ENCODE measurements around the gene C19orf73. TPM values are rescaled to one million over a fixed set of nuclear protein-coding genes. Genes with fewer than 3 reads are reported as not detected.
"Not testable (repeated sequence)": the region's sequence is repeated elsewhere in the genome, so short reads cannot be mapped to it uniquely, and the experiment has no call there.

The C19orf73 gene
- total and polyA plus RNA-seq, 2 donors = 1.6 TPM; not detected in 1

DNA sequence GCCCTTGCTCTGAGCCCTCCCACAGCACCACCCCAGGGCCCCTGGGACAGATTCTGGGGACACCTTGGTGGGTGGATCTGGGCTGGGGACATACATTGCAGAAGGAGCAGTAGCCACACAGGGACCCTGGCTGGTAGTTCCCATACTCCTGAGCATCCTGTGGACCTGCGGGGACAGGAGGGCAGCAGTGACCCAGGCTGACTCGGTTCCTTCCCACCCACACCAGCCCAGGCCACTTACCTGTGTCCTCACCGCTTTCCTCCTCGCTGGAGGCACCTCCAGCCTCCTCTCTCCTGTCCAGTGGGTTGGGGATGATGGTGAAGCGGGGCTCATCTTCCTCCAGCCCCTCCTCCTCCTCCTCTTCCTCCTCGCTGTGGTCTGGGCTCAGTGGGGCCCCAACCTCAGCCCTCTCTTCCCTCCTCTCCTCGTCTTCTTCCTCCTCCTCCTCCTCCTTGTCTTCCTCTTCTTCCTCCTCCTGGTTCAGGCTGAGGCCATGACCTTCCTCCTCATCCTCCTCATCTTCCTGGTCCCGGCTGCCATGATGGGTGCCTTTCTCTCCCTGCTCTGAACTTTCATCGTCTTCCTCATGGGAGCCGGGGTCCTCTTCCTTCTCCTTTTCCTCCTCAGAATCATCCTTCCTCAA, 34.3 kb upstream of the C19orf73 start:
- Histone ChIP-seq H3K4me1 (ENCODE audit: insufficient read depth) (no peaks in the 10 kb centered on the region), H3K4me3 (ENCODE audit: low read depth, low read length) (no peak overlapping the region), H3K36me3 (ENCODE audit: insufficient read depth) (no peaks in the 10 kb centered on the region), H3K27ac (ENCODE audit: low read depth) (no peak overlapping the region)
- DNase-seq (ENCODE audit: extremely low spot score) = no peak
- 93% methylated on average over 10 of the region's 10 CpGs for WGBS

- no peaks in the 10 kb centered on the region for H3K36me3 ChIP-seq (ENCODE audit: insufficient read depth)
- no peaks in the 10 kb centered on the region for H3K4me1 ChIP-seq (ENCODE audit: insufficient read depth)
- 27% methylated on average over 10 of the region's 10 CpGs for WGBS
- no peak overlapping the region for H3K4me3 ChIP-seq (ENCODE audit: low read depth, low read length)
- DNase-seq (ENCODE audit: extremely low spot score) = no peak
- H3K27ac ChIP-seq (ENCODE audit: low read depth) = no peak overlapping the region
Measured at GRCh38 chr19:49152119-49152550, 33.2 kb upstream of the C19orf73 start.

DNA sequence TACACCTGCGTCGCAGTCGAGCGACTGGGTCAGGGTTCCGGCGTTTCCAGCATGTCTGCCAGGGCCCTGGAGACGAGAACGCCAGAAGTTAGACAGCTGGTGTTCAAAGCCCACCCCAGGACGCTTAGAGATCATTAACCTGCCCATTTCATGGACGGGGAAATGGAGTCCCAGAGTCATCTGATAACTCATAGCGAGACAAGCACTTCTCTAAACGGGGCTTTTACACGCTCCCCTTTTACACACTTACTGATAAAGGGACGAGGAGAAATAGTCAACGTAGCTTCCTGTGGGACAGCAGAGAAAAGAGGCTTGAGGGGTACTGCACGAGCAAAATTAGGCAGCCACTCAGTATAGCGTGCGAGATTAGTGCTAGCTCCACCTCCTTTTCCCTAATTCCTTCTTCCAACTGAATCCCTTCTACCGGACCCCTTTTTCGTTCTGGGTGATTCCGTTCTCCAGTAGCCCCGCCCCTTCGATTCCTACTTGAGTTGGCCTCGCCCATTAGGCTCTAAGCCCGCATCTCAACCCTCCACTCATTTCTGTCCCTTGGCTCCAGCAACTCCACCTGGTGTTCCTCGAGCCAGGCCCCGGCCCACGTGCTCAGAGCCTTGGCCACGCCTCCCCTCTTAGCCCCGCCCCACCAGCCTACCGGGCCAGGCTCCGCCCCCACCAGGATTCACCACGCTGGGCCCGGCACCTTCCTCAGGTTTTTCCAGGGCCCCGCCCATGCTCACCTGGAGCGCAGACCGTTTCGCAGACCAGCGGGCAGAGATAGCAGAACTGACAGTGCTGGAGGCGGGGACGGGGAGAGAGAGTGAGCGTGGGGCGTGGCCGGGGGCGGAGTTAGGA, 32.5 kb upstream of the C19orf73 start:
- Histone ChIP-seq H3K4me1 (ENCODE audit: insufficient read depth) (no peaks in the 10 kb centered on the region), H3K36me3 (ENCODE audit: insufficient read depth) (no peaks in the 10 kb centered on the region), H3K27ac (ENCODE audit: low read depth) (no peak overlapping the region), H3K4me3 (ENCODE audit: low read depth, low read length) (no peak overlapping the region)
- no peak for DNase-seq (ENCODE audit: extremely low spot score)
- WGBS = 8% methylated on average over 45 of the region's 45 CpGs

GRCh38 chr19:49150944-49151243, 32.0 kb upstream of the C19orf73 start:
- DNase-seq (ENCODE audit: extremely low spot score) = no peak
- Histone ChIP-seq H3K27ac (ENCODE audit: low read depth) (no peak overlapping the region), H3K4me1 (ENCODE audit: insufficient read depth) (no peaks in the 10 kb centered on the region), H3K36me3 (ENCODE audit: insufficient read depth) (no peaks in the 10 kb centered on the region), H3K4me3 (ENCODE audit: low read depth, low read length) (peak overlapping the region; percentile 53)
- WGBS = 7% methylated on average over 16 of the region's 16 CpGs

DNA sequence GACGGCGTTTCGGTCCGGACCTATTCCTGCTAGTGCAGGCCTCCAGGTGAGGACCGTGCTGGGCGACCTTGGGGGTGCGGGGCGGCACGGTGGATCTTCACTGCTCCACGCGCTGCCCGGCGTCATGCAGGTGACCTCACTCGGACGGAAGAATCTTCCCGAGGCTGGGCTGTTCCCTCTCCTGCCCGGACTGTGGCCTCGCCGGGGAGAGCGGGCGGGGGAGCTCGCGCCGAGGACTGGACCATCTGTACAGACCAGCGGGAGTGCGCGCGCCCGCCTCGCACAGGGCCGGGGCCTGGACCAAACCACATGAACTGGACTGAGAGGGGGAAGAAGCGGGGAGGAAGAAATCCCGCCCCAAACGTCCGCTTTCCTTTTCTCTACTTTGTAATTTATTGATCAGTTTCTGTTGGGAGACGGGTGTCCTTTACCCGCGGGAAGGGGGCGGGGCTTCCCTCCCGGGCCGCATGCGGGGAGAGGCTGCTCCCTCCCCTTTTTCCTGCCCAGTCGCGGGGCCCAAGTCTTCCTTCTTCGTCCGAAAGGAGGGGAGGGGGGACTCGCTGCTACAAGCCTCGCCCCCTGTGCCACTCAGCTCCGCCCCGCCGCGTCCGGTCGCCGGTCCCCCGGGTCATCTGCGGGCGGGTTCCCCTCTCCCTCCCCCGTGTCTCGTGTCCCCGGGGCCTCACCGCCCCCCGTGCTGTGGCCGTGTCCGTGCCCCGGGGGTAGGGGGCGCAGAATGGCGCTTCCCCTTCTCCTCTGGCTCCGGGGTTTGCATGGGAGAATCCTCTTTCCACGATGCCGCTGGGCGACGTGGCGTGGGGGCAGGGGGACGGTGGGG, 31.4 kb upstream of the C19orf73 start:
- peak; percentile 84 for DNase-seq (ENCODE audit: extremely low spot score)
- Histone ChIP-seq H3K36me3 (ENCODE audit: insufficient read depth) (no peaks in the 10 kb centered on the region), H3K4me3 (ENCODE audit: low read depth, low read length) (peak overlapping the region; percentile 53), H3K27ac (ENCODE audit: low read depth) (no peak overlapping the region), H3K4me1 (ENCODE audit: insufficient read depth) (no peaks in the 10 kb centered on the region)
- WGBS = under 1% methylated on average over 75 of the region's 75 CpGs

DNA sequence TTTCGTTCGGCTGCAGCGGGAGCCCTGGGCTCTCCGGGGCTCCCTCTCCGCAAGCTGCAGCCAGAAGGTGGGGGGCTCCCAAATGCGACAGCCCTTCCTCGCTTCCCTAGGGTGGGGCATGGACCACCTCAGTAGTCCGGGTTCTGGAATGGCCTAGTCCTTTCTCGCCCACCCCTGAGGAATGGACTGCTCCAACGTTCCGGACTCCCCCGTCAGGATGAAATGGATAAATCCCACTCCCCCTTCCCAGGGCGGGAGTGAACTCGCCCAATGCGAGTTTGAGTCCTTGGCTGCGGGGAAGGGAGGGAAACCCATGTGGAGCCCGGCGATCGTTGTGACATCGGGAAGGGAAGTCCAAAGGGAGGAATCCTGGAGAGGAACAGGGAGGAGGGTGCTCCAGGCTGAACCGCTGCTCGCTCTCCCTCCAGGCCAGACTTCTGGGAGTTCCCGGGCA, 30.7 kb upstream of the C19orf73 start:
- Histone ChIP-seq H3K4me3 (ENCODE audit: low read depth, low read length) (peak overlapping the region; percentile 53), H3K4me1 (ENCODE audit: insufficient read depth) (no peaks in the 10 kb centered on the region), H3K36me3 (ENCODE audit: insufficient read depth) (no peaks in the 10 kb centered on the region), H3K27ac (ENCODE audit: low read depth) (no peak overlapping the region)
- DNase-seq (ENCODE audit: extremely low spot score) = peak; percentile 76
- under 1% methylated on average over 23 of the region's 23 CpGs for WGBS

DNA sequence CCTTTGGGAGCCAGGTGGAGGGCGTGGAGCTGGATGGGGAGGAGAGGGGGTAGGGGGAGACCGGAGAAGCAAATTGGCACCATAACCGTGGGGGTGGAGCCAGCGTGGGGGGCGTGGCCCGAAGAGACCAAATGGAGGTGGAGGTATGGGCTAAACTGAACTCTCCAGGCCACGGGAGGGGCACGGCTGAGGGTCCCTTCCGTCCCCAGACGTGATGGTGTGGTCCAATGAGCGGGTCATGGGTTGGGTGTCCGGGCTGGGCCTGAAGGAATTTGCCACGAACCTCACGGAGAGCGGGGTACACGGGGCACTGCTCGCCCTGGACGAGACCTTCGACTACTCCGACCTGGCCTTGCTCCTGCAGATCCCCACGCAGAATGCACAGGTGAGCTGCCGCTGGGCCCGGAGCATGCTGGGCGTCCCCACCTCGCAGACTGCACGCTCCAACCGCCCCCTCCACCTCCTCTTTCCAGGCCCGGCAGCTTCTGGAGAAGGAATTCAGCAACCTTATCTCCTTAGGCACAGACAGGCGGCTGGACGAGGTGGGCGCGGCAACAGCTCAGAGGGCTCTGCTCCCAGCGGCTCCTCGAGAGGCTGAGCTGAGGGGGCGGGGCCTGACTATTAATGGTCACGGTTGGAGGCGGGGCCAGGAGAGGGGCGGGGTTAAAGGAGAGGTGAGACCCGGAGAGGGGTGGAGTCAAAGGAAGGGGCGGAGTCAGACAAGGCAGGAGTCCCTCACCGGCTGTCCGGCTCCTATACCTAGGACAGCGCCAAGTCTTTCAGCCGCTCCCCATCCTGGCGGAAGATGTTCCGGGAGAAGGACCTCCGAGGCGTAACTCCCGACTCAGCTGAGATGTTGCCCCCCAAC, 30.1 kb upstream of the C19orf73 start:
- no peaks in the 10 kb centered on the region for H3K4me1 ChIP-seq (ENCODE audit: insufficient read depth)

DNA sequence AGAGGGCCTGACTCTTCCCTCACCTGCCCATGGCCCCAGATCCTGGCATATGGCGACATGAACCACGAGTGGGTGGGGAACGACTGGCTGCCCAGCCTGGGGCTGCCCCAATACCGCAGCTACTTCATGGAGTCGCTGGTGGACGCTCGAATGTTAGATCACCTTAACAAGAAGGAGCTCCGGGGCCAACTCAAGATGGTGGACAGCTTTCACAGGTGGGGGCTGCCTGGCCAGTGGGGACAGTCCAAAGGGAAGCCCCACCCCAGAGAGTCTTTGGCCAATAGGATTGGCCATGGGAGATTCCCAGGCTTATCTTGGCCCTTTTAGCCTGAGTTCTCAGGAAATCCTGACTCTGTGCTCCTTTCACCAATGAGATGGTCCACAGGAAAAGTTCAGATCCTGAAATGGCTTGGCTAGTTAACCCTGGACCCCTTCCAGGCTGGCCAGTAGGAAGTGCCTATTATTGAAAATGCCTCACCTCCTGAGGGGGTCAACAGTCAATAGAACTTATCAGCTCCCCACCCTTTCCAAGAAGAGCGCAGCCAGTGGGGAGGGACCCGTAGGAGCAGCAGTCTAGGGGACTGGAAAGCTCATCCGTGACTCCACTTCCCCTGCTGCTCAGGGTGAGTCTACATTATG, 29.2 kb upstream of the C19orf73 start:
- WGBS = 76% methylated on average over 11 of the region's 11 CpGs
- H3K4me1 ChIP-seq (ENCODE audit: insufficient read depth) = no peaks in the 10 kb centered on the region
- no peaks in the 10 kb centered on the region for H3K36me3 ChIP-seq (ENCODE audit: insufficient read depth)
- no peak overlapping the region for H3K27ac ChIP-seq (ENCODE audit: low read depth)
- no peak overlapping the region for H3K4me3 ChIP-seq (ENCODE audit: low read depth, low read length)
- no peak for DNase-seq (ENCODE audit: extremely low spot score)

More for the DNA sequence above, 30.1 kb upstream of the C19orf73 start:
- Histone ChIP-seq H3K27ac (ENCODE audit: low read depth) (no peak overlapping the region), H3K4me3 (ENCODE audit: low read depth, low read length) (peak overlapping the region; percentile 53), H3K36me3 (ENCODE audit: insufficient read depth) (no peaks in the 10 kb centered on the region)
- 2% methylated on average over 49 of the region's 49 CpGs for WGBS
- peak; percentile 95 for DNase-seq (ENCODE audit: extremely low spot score)

GRCh38 chr19:49146408-49146770, 27.4 kb upstream of the C19orf73 start:
- DNase-seq (ENCODE audit: extremely low spot score); H3K4me1 ChIP-seq (ENCODE audit: insufficient read depth); H3K4me3 ChIP-seq (ENCODE audit: low read depth, low read length); H3K27ac ChIP-seq (ENCODE audit: low read depth); H3K36me3 ChIP-seq (ENCODE audit: insufficient read depth): not testable (repeated sequence)
- 35% methylated on average over 7 of the region's 7 CpGs for WGBS

DNA sequence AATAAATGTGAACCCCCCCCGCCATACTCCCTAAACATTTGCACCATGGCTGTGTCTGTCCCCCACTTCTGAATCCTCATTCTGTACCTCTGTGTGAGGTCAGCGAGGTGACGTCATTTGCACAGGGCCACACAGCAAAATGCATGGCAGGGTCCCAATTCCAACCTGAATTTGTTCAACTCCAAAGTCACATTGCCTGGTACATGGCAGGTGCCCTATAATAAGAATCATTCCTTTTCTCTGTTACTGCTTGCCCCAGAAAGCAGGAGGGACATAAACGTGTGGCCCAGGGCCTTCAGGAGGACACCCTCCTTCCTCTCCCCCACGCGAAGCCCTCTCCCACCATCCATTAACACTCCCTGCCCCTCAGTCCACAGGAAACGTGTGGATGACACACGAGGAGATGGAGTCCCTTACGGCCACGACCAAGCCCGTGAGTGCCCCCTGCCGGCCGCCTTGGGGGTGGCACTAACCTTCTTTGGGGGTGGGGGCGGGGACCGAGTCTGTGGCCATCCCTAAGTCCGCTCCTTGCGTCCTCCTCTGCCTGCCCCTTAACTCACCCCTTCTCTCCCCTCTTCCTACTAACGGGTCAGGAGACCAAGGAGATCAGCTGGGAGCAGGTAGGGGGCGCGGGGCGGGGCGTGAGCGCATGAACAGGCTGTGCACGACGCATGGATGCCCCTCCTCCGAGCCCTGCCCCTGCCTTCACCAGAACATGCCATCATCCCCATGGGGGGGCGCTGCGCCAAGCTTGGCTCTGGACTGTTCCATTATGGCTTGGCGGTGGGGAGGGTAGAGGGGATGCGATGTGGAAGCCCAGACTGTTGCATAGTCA, 26.8 kb upstream of the C19orf73 start:
- H3K4me1 ChIP-seq (ENCODE audit: insufficient read depth) = no peaks in the 10 kb centered on the region

GRCh38 chr19:49142866-49143335, 24.0 kb upstream of the C19orf73 start:
- no peak overlapping the region for H3K27ac ChIP-seq (ENCODE audit: low read depth)
- peak; percentile 77 for DNase-seq (ENCODE audit: extremely low spot score)
- H3K4me1 ChIP-seq (ENCODE audit: insufficient read depth) = no peaks in the 10 kb centered on the region
- no peaks in the 10 kb centered on the region for H3K36me3 ChIP-seq (ENCODE audit: insufficient read depth)
- H3K4me3 ChIP-seq (ENCODE audit: low read depth, low read length) = peak overlapping the region; percentile 11
- WGBS = 4% methylated on average over 21 of the region's 21 CpGs

More for the DNA sequence above, 26.8 kb upstream of the C19orf73 start:
- no peaks in the 10 kb centered on the region for H3K36me3 ChIP-seq (ENCODE audit: insufficient read depth)
- no peak for DNase-seq (ENCODE audit: extremely low spot score)
- WGBS = 8% methylated on average over 30 of the region's 30 CpGs
- no peak overlapping the region for H3K4me3 ChIP-seq (ENCODE audit: low read depth, low read length)
- H3K27ac ChIP-seq (ENCODE audit: low read depth) = no peak overlapping the region

- no peak for DNase-seq (ENCODE audit: extremely low spot score)
Measured at GRCh38 chr19:49141352-49141751, 22.4 kb upstream of the C19orf73 start.

More at GRCh38 chr19:49141352-49141751, 22.4 kb upstream of the C19orf73 start:
- 79% methylated on average over 6 of the region's 6 CpGs for WGBS
- H3K27ac ChIP-seq (ENCODE audit: low read depth) = no peak overlapping the region
- H3K4me1 ChIP-seq (ENCODE audit: insufficient read depth) = no peaks in the 10 kb centered on the region
- H3K36me3 ChIP-seq (ENCODE audit: insufficient read depth) = no peaks in the 10 kb centered on the region
- H3K4me3 ChIP-seq (ENCODE audit: low read depth, low read length) = no peak overlapping the region

Data from urinary bladder (tissue), 4 donors.